NCI-H2081 treated with DMSO at 0.1 percent for 48 hours (cell line): ENCODE measurements around the gene IFIT1.
"Not testable (repeated sequence)": the region's sequence is repeated elsewhere in the genome, so short reads cannot be mapped to it uniquely, and the experiment has no call there.

ENCODE experiments used
- DNase-seq: peaks from one replicate; lab custom pipeline; 2025; lab: John Stamatoyannopoulos, UW

The IFIT1 gene

GRCh38 chr10:89403043-89403442 lies 10.6 kb downstream of the IFIT1 start:
- DNase-seq: no peak

GRCh38 chr10:89404104-89405047 lies 12.0 kb downstream of the IFIT1 start:
- DNase-seq: no peak

- DNase-seq: not testable (repeated sequence)
These were observed 13.8 kb downstream of the IFIT1 start for GRCh38 chr10:89406178-89406577.

GRCh38 chr10:89407792-89408191 lies 15.4 kb downstream of the IFIT1 start:
- DNase-seq: not testable (repeated sequence)

- not testable (repeated sequence) for DNase-seq
These were observed 16.9 kb downstream of the IFIT1 start for GRCh38 chr10:89409282-89409681.

- not testable (repeated sequence) for DNase-seq
These were observed 18.1 kb downstream of the IFIT1 start for GRCh38 chr10:89410551-89410950.

- DNase-seq: not testable (repeated sequence)
These were observed 18.7 kb downstream of the IFIT1 start for GRCh38 chr10:89411135-89411534.

GRCh38 chr10:89412276-89412675 lies 19.9 kb downstream of the IFIT1 start:
- not testable (repeated sequence) for DNase-seq

- no peak for DNase-seq
These were observed 21.0 kb downstream of the IFIT1 start for GRCh38 chr10:89413398-89413912.

- DNase-seq: no peak
These were observed 21.9 kb downstream of the IFIT1 start, which contains the start of gene IFIT5 for GRCh38 chr10:89414146-89414878. TSS of gene IFIT5 (plus strand) at chr10:89414568. CDS start at chr10:89414799, 231 bp downstream.

- no peak for DNase-seq
These were observed 22.7 kb downstream of the IFIT1 start for GRCh38 chr10:89414879-89415821.

- no peak for DNase-seq
These were observed 24.0 kb downstream of the IFIT1 start for GRCh38 chr10:89416465-89416864.

GRCh38 chr10:89419548-89419947 lies 27.1 kb downstream of the IFIT1 start:
- DNase-seq: no peak

GRCh38 chr10:89421018-89421476 lies 28.6 kb downstream of the IFIT1 start:
- no peak for DNase-seq

GRCh38 chr10:89425000-89425399 lies 32.6 kb downstream of the IFIT1 start:
- DNase-seq: no peak

- DNase-seq: no peak
These were observed 33.9 kb downstream of the IFIT1 start for GRCh38 chr10:89426230-89426868.

- DNase-seq: no peak
These were observed 35.2 kb downstream of the IFIT1 start for GRCh38 chr10:89427629-89428028.

- DNase-seq: no peak
These were observed 36.5 kb downstream of the IFIT1 start for GRCh38 chr10:89428877-89429276.

GRCh38 chr10:89431977-89432376 lies 39.6 kb downstream of the IFIT1 start:
- DNase-seq: no peak

- DNase-seq: no peak
These were observed 46.1 kb downstream of the IFIT1 start for GRCh38 chr10:89438525-89438924.
